GM23338 (cell line): ENCODE data around the gene KDELR1. TPM values are rescaled to one million over a fixed set of nuclear protein-coding genes. Genes with fewer than 3 reads are reported as not detected.

ENCODE experiments used
- ATAC-seq: fragments of 200-7000 bp; cut with Tn5 transposase; 3 replicates; pipeline ENCODE4 v1.9.1; 2020
- DNase-seq: peaks from one replicate; pipeline ENCODE4 v3.0.0-alpha.2; 2015; ENCODE audit warnings: low spot score
- H2AFZ ChIP-seq: fragments of 200-600 bp; sonication (generic); 2 replicates; pipeline ENCODE4 v1.8.0; 2016; ENCODE audit warnings: antibody characterized with exemption, mild to moderate bottlenecking, moderate library complexity
- H3F3A ChIP-seq: fragments of 200-600 bp; sonication (generic); replicated peaks from 2 replicates; pipeline ENCODE4 v1.8.0; 2017; ENCODE audit warnings: antibody characterized with exemption, mixed run types, low read depth
- H3K27ac ChIP-seq: fragments of 200-600 bp; sonication (generic); 2 replicates; pipeline ENCODE4 v1.6.1; 2016; ENCODE audit warnings: low read depth
- H3K27me3 ChIP-seq: fragments of 200-600 bp; sonication (generic); 2 replicates; pipeline ENCODE4 v1.8.0; 2016; ENCODE audit warnings: mild to moderate bottlenecking, mixed run types, moderate library complexity; ENCODE audit not compliant: insufficient read depth
- H3K36me3 ChIP-seq: fragments of 200-600 bp; sonication (generic); 2 replicates; pipeline ENCODE4 v1.8.0; 2016; ENCODE audit warnings: mild to moderate bottlenecking; ENCODE audit not compliant: insufficient read depth
- H3K4me1 ChIP-seq: fragments of 200-600 bp; sonication (generic); 2 replicates; pipeline ENCODE4 v1.8.0; 2016; ENCODE audit warnings: mild to moderate bottlenecking, moderate library complexity; ENCODE audit not compliant: insufficient read depth
- H3K4me2 ChIP-seq: fragments of 200-600 bp; sonication (generic); 2 replicates; pipeline ENCODE4 v1.7.1; 2017; ENCODE audit warnings: mixed run types
- H3K4me3 ChIP-seq: fragments of 200-600 bp; sonication (generic); 2 replicates; pipeline ENCODE4 v1.6.1; 2016; ENCODE audit warnings: mixed run types
- H3K79me2 ChIP-seq: fragments of 200-600 bp; sonication (generic); replicated peaks from 2 replicates; pipeline ENCODE4 v1.8.0; 2017; ENCODE audit warnings: mild to moderate bottlenecking; ENCODE audit not compliant: insufficient read depth
- H3K9me2 ChIP-seq: fragments of 200-600 bp; sonication (generic); 2 replicates; pipeline ENCODE4 v1.8.0; 2017; ENCODE audit not compliant: insufficient read depth
- H4K20me1 ChIP-seq: fragments of 200-600 bp; sonication (generic); replicated peaks from 2 replicates; pipeline ENCODE4 v1.8.0; 2017; ENCODE audit warnings: mild to moderate bottlenecking; ENCODE audit not compliant: insufficient read depth
- H3K27ac Mint-ChIP-seq: 2 replicates; pipeline ENCODE4 v1.8.0; 2020; ENCODE audit warnings: inconsistent platforms, mild to moderate bottlenecking, moderate library complexity, mixed read lengths
- H3K27me3 Mint-ChIP-seq: 3 replicates; pipeline ENCODE4 v1.8.0; 2022; ENCODE audit warnings: low read depth, mild to moderate bottlenecking, moderate library complexity, mixed read lengths, inconsistent platforms; ENCODE audit not compliant: insufficient read depth, poor library complexity
- H3K36me3 Mint-ChIP-seq: 3 replicates; pipeline ENCODE4 v1.8.0; 2021; ENCODE audit warnings: low read depth, mild to moderate bottlenecking, inconsistent platforms, moderate library complexity, mixed read lengths
- H3K4me1 Mint-ChIP-seq: 3 replicates; pipeline ENCODE4 v1.8.0; 2020; ENCODE audit warnings: mild to moderate bottlenecking, inconsistent platforms, mixed read lengths
- H3K4me3 Mint-ChIP-seq: 3 replicates; pipeline ENCODE4 v1.8.0; 2021; ENCODE audit warnings: moderate library complexity, mild to moderate bottlenecking, inconsistent platforms, mixed read lengths
- H3K9me3 Mint-ChIP-seq: 3 replicates; pipeline ENCODE4 v1.8.0; 2020; ENCODE audit warnings: moderate library complexity, mild to moderate bottlenecking, inconsistent platforms, mixed read lengths
- EZH2phosphoT487 ChIP-seq: fragments of 200-600 bp; sonication (generic); IDR thresholded peaks from one replicate; pipeline ENCODE4 v1.8.1; 2018; ENCODE audit warnings: antibody characterized with exemption; ENCODE audit not compliant: unreplicated experiment
- POLR2AphosphoS5 ChIP-seq: IDR thresholded peaks from 2 replicates; pipeline ENCODE4 v1.6.1; 2016; ENCODE audit warnings: antibody characterized with exemption, low read depth
- STAT1 ChIP-seq: IDR thresholded peaks from one replicate; pipeline ENCODE4 v1.6.1; 2016; ENCODE audit warnings: antibody characterized with exemption; ENCODE audit not compliant: unreplicated experiment
- ZNF114 ChIP-seq: fragments of 250-450 bp; sonication (Bioruptor Pico); IDR thresholded peaks from 2 replicates; pipeline ENCODE4 v1.5.0; 2020; ENCODE audit warnings: mild to moderate bottlenecking, moderate library complexity
- ZNF462 ChIP-seq: fragments of 250-450 bp; sonication (Bioruptor Pico); IDR thresholded peaks from 2 replicates; pipeline ENCODE4 v1.5.0; 2020; ENCODE audit warnings: mild to moderate bottlenecking, moderate library complexity
- polyA plus RNA-seq: library from polyadenylated mRNA; unstranded; fragments of >200 nt; fragmentation: Nextera tagmentation; extraction: Ambion mirVana; gene quantifications from 2 replicates; pipeline ENCODE4 v1.2.1, GENCODE V29; 2016
- total RNA-seq: library from RNA; depleted of rRNA; stranded (reverse); fragments of >200 nt; shearing (Covaris generic); gene quantifications from 2 replicates; pipeline ENCODE4 v1.2.3, GENCODE V29; 2014
- TF ChIP-seq, protein P1 (sequence below): IDR thresholded peaks from 2 replicates; pipeline ENCODE4 v1.6.1; 2016; ENCODE audit warnings: antibody characterized with exemption

KDELR1 gene
- total and polyA plus RNA-seq, 2 experiments from 2014 or later: 176 to 184 TPM

DNA sequence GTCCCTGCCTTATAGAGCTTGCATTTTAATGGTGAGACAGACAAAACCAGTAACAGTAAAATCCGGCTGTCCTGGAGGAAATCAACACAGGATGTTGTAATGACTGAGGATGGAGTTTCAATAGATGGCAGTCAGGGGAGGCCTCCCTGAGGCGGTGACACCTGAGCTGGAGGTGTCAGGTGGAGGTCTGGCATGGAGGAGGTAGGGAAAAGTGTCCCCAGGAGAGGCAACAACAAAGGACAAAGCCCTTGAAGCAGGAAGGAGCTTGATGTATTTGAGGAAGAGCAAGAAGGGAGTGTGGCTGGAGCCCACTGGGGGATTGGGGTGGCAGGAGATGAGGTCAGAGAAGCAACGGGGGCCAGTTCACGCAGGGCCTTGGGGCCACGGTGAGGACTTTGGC lies 9.9 kb upstream of the KDELR1 start:
- Histone ChIP-seq H3K4me2 (peak overlapping the region; percentile 17), H2AFZ (no peak overlapping the region), H3K27ac (peak overlapping the region; percentile 98), H3K4me3 (peak overlapping the region; percentile 3; the same call in 1 of the 2 replicates), H3K4me1 (peaks cover 55% of the 10 kb centered on the region), H4K20me1 (no peaks in the 10 kb centered on the region), H3K27me3 (peaks cover 20% of the 10 kb centered on the region), H3K36me3 (no peaks in the 10 kb centered on the region), H3F3A (peaks cover 26% of the 10 kb centered on the region), H3K9me2 (no peaks in the 10 kb centered on the region), H3K79me2 (peaks cover 3% of the 10 kb centered on the region)
- Mint-ChIP-seq H3K4me3 (peak overlapping the region; percentile 13; the same call in 2 of the 3 replicates), H3K27me3 (peaks cover 30% of the 10 kb centered on the region), H3K27ac (peak overlapping the region; percentile 99), H3K9me3 (peaks cover 5% of the 10 kb centered on the region; the same call in 2 of the 3 replicates), H3K4me1 (peaks cover 54% of the 10 kb centered on the region), H3K36me3 (peaks cover 10% of the 10 kb centered on the region; the same call in 2 of the 3 replicates)
- DNase-seq (peak; percentile 81), ATAC-seq (no peak)
- TF ChIP-seq ZNF114 (no peak), POLR2AphosphoS5 (peak; percentile 37; the same call in 1 of the 2 replicates)
- TF ChIP-seq, protein P1, sequence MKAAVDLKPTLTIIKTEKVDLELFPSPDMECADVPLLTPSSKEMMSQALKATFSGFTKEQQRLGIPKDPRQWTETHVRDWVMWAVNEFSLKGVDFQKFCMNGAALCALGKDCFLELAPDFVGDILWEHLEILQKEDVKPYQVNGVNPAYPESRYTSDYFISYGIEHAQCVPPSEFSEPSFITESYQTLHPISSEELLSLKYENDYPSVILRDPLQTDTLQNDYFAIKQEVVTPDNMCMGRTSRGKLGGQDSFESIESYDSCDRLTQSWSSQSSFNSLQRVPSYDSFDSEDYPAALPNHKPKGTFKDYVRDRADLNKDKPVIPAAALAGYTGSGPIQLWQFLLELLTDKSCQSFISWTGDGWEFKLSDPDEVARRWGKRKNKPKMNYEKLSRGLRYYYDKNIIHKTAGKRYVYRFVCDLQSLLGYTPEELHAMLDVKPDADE: peak; percentile 60; the same call in 1 of the 2 replicates

DNA sequence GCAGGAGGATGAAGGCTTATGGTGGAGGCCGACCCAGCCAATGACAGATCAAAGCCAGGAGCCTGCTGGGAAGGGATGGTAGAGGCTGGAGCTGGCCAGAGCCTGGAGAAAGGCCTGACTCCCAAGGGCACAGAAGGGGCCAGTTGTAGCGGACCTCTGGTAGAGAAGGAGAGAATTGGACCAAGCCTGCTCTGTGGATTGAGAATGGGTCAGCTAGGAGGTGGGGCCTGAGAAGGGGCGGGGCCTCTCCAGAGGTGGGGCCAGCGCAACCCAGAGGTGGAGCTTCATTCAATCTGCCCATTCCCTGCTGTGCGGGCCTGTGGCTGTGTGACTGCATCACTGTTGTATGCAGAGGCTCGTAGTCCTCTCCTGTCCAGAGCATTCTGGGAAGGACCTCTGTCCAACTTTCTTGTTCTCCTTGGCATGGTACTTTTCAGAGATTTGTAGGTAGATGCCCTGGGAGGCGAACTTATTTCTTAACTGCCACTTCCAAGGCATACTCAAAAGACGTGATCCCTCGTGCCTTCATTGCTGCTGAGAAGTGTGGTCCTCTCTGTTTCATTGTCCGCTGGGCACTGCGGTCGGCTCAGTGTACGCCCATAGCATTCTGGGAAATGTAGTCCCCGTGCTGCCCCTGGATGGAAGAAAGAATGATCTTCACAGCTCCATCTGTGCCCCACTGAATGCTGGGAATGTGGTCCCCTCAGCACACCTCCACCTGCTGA lies 8.8 kb upstream of the KDELR1 start:
- peak overlapping the region; percentile 70 for H3K4me2 ChIP-seq

More for the DNA sequence above, 8.8 kb upstream of the KDELR1 start:
- Histone ChIP-seq H4K20me1 (no peaks in the 10 kb centered on the region), H3K79me2 (no peaks in the 10 kb centered on the region; the same call in 1 of the 2 replicates), H2AFZ (no peak overlapping the region), H3K4me3 (peak overlapping the region; percentile 46), H3K4me1 (peaks cover 59% of the 10 kb centered on the region), H3K27ac (peak overlapping the region; percentile 96), H3K36me3 (no peaks in the 10 kb centered on the region), H3F3A (peaks cover 19% of the 10 kb centered on the region), H3K27me3 (peaks cover 31% of the 10 kb centered on the region), H3K9me2 (no peaks in the 10 kb centered on the region)
- peak overlapping the region; percentile 69 for H3K4me3 Mint-ChIP-seq
- peaks cover 4% of the 10 kb centered on the region; the same call in 2 of the 3 replicates for H3K36me3 Mint-ChIP-seq
- ATAC-seq (peak; percentile 69), DNase-seq (peak; percentile 99)
- H3K27ac Mint-ChIP-seq: peak overlapping the region; percentile 99
- H3K9me3 Mint-ChIP-seq: peaks cover 5% of the 10 kb centered on the region; the same call in 2 of the 3 replicates
- H3K4me1 Mint-ChIP-seq: peaks cover 63% of the 10 kb centered on the region
- H3K27me3 Mint-ChIP-seq: peaks cover 40% of the 10 kb centered on the region
- peak; percentile 81 for TF ChIP-seq POLR2AphosphoS5
- peak; percentile 93 for TF ChIP-seq ZNF462
- TF ChIP-seq EZH2phosphoT487: no peak
- no peak for TF ChIP-seq STAT1
